HepG2 (cell line): ENCODE measurements around the gene SYNE1. TPM values are rescaled to one million over a fixed set of nuclear protein-coding genes. Genes with fewer than 3 reads are reported as not detected.

Experiments
- BRCA1 ChIP-seq: sonication (generic); formaldehyde crosslinking; IDR thresholded peaks from 2 replicates; pipeline ENCODE4 v1.4.0; 2020; ENCODE audit warnings: missing genetic modification reagents
- CCAR2 ChIP-seq: fragments of 200-400 bp; formaldehyde crosslinking; optimal IDR thresholded peaks from 2 replicates; pipeline ENCODE3; 2018; ENCODE audit warnings: low read depth, mild to moderate bottlenecking, low read length, moderate library complexity
- FIP1L1 ChIP-seq: fragments of 200-400 bp; formaldehyde crosslinking; IDR thresholded peaks from 2 replicates; pipeline ENCODE4 v1.6.1; 2018; ENCODE audit warnings: low read depth, mild to moderate bottlenecking, low read length, moderate library complexity, borderline replicate concordance; ENCODE audit not compliant: insufficient read depth
- GLI4 ChIP-seq: sonication (generic); formaldehyde crosslinking; IDR thresholded peaks from 2 replicates; pipeline ENCODE4 v1.5.1; 2020; ENCODE audit warnings: missing genetic modification reagents, mild to moderate bottlenecking, moderate library complexity, borderline replicate concordance
- MTF1 ChIP-seq: sonication (generic); formaldehyde crosslinking; IDR thresholded peaks from 2 replicates; pipeline ENCODE4 v1.5.0; 2020; ENCODE audit warnings: missing genetic modification reagents
- NR2F6 ChIP-seq, 2 experiments: IDR thresholded peaks; 2 replicates each; pipeline ENCODE4 v1.6.1; 2016; ENCODE audit warnings: antibody characterized with exemption in 1 of 2, mild to moderate bottlenecking in 1 of 2
- REXO4 ChIP-seq: sonication (generic); formaldehyde crosslinking; IDR thresholded peaks from 2 replicates; pipeline ENCODE4 v1.8.0; 2022; ENCODE audit warnings: missing genetic modification reagents, mild to moderate bottlenecking, borderline replicate concordance
- TEAD3 ChIP-seq: optimal IDR thresholded peaks from 2 replicates; pipeline ENCODE3; 2016; ENCODE audit warnings: borderline replicate concordance
- ZBTB42 ChIP-seq: sonication (generic); formaldehyde crosslinking; IDR thresholded peaks from 2 replicates; pipeline ENCODE4 v1.5.0; 2020; ENCODE audit warnings: mild to moderate bottlenecking, missing genetic modification reagents
- ZFX ChIP-seq: sonication (generic); formaldehyde crosslinking; IDR thresholded peaks from 2 replicates; pipeline ENCODE4 v1.4.0; 2020; ENCODE audit warnings: mild to moderate bottlenecking, low read depth, missing genetic modification reagents, moderate library complexity
- ZFY ChIP-seq: sonication (generic); formaldehyde crosslinking; IDR thresholded peaks from 2 replicates; pipeline ENCODE4 v1.4.0; 2020; ENCODE audit warnings: missing genetic modification reagents
- ZNF124 ChIP-seq: sonication (generic); formaldehyde crosslinking; IDR thresholded peaks from 2 replicates; pipeline ENCODE4 v1.4.0; 2020; ENCODE audit warnings: missing genetic modification reagents
- ZNF136 ChIP-seq: sonication (generic); formaldehyde crosslinking; IDR thresholded peaks from 2 replicates; pipeline ENCODE4 v1.8.1; 2022; ENCODE audit warnings: low read depth, mild to moderate bottlenecking, moderate library complexity, missing genetic modification reagents
- ZNF33B ChIP-seq: sonication (generic); formaldehyde crosslinking; IDR thresholded peaks from 2 replicates; pipeline ENCODE4 v1.5.1; 2020; ENCODE audit warnings: mild to moderate bottlenecking, missing genetic modification reagents
- ZNF432 ChIP-seq: sonication (generic); formaldehyde crosslinking; IDR thresholded peaks from 2 replicates; pipeline ENCODE4 v1.5.0; 2020; ENCODE audit warnings: missing genetic modification reagents, mild to moderate bottlenecking, borderline replicate concordance
- ZNF773 ChIP-seq: sonication (generic); formaldehyde crosslinking; IDR thresholded peaks from 2 replicates; pipeline ENCODE4 v1.4.0; 2020; ENCODE audit warnings: missing genetic modification reagents, borderline replicate concordance
- ZNF879 ChIP-seq: sonication (generic); formaldehyde crosslinking; IDR thresholded peaks from 2 replicates; pipeline ENCODE4 v1.8.1; 2023; ENCODE audit warnings: missing genetic modification reagents
- polyA plus RNA-seq, 8 experiments: library from polyadenylated mRNA; depleted of rRNA in 3 of 8; stranded (reverse) in 7 of 8; unstranded in 1 of 8; fragments of >200 nt; fragmentation: Illumina TruSeq in 4 of 8; extraction: Trizol in 4 of 8; gene quantifications; 2 replicates each; pipeline versions ENCODE4 v1.2.1 to v1.2.3, GENCODE V29; 2011 to 2016; ENCODE audit warnings: low read depth in 4 of 8, missing spikeins in 1 of 8, mixed read lengths in 1 of 8; ENCODE audit not compliant: insufficient read depth in 1 of 8
- total RNA-seq, 5 experiments: library from RNA; depleted of rRNA; stranded (reverse); fragments of >200 nt; fragmentation: Illumina TruSeq; extraction: Trizol; gene quantifications; 2 replicates each; pipeline ENCODE4 v1.2.3, GENCODE V29; 2016; ENCODE audit warnings: low read depth in 1 of 5
- TF ChIP-seq, protein P1 (sequence below): sonication (generic); formaldehyde crosslinking; IDR thresholded peaks from 2 replicates; pipeline ENCODE4 v1.5.0; 2020; ENCODE audit warnings: mild to moderate bottlenecking, missing genetic modification reagents, moderate library complexity
- TF ChIP-seq, protein P2 (sequence below): sonication (generic); formaldehyde crosslinking; IDR thresholded peaks from 2 replicates; pipeline ENCODE4 v1.8.1; 2023; ENCODE audit warnings: mild to moderate bottlenecking, inconsistent platforms, moderate library complexity, missing genetic modification reagents, borderline replicate concordance
- TF ChIP-seq, protein P3 (sequence below): sonication (generic); formaldehyde crosslinking; IDR thresholded peaks from 2 replicates; pipeline ENCODE4 v1.4.0; 2020; ENCODE audit warnings: mild to moderate bottlenecking, missing genetic modification reagents
- TF ChIP-seq, protein P4 (sequence below): sonication (generic); IDR thresholded peaks from 2 replicates; pipeline ENCODE4 v1.6.1; 2016; ENCODE audit warnings: low read depth, borderline replicate concordance
- TF ChIP-seq, protein P5 (sequence below): sonication (generic); formaldehyde crosslinking; IDR thresholded peaks from 2 replicates; pipeline ENCODE4 v1.5.1; 2020; ENCODE audit warnings: mild to moderate bottlenecking, missing genetic modification reagents, borderline replicate concordance
- TF ChIP-seq, protein P6 (sequence below): sonication (generic); formaldehyde crosslinking; IDR thresholded peaks from 2 replicates; pipeline ENCODE4 v1.5.0; 2020; ENCODE audit warnings: missing genetic modification reagents

Gene SYNE1
- total and polyA plus RNA-seq, 2 of the 13 experiments (the other 11 are each of a cell fraction or from before 2014, with no cell fraction given), result 5.5 to 15.9 TPM

DNA sequence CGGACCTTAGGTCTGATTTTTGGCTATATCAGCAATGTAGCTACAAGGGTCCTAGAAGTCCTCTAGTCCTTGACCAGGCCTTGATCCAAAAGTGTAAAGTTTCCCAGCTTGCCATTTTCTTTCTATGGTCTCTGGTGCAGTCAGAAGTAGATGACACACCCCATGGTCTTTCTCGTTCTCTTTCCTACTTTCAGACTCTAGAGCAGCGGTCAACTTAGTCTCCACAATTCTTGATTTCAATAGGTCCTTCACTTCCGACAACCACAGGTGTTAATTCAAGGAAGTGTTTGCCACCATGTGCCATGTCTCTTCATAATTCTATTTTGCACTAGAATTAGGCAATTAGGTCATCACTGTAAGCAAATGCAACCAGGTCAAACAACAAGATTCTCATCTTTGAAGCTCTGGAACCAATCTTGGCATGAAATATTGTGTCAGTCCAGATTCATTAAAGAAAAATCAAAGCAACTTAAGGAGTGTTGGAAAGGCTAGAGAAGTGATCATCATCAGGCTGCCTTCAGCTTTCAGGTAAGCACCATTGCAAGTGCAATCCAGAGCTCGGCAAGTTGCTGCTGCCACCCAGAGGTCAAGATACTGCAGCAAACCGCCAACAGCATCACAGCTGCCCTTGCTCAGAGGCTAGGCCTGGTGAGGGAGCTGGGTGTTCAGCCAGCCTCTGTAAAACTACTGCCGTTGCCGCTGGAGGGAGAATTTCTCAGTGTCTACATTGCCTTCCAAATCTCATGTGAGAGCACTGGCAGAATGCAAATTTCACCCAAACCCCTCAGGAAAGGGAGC is 5.6 kb upstream of the SYNE1 start (continued):
- TF ChIP-seq REXO4 (no peak), ZNF33B (CRISPR knock-in tag) (0 out of 2 replicates have a peak, but pooled peaks have one; percentile 38), GLI4 (CRISPR knock-in tag) (no peak), ZFX (CRISPR knock-in tag) (peak; percentile 55; the same call in 1 of the 2 replicates), BRCA1 (CRISPR knock-in tag) (no peak), ZBTB42 (CRISPR knock-in tag) (no peak), ZNF879 (CRISPR knock-in tag) (no peak), ZNF136 (no peak), MTF1 (CRISPR knock-in tag) (no peak), ZNF773 (CRISPR knock-in tag) (no peak), ZNF124 (no peak), ZNF432 (CRISPR knock-in tag) (no peak), CCAR2 (no peak), FIP1L1 (no peak), NR2F6 (IDR thresholded peaks at IDR 0.05) (no peak), NR2F6 (CRISPR knock-in tag; IDR thresholded peaks at IDR 0.05) (0 out of 2 replicates have a peak, but pooled peaks have one; percentile 17), TEAD3 (CRISPR knock-in tag) (peak; percentile 33), ZFY (CRISPR knock-in tag) (0 out of 2 replicates have a peak, but pooled peaks have one; percentile 18)
- TF ChIP-seq, protein P1, sequence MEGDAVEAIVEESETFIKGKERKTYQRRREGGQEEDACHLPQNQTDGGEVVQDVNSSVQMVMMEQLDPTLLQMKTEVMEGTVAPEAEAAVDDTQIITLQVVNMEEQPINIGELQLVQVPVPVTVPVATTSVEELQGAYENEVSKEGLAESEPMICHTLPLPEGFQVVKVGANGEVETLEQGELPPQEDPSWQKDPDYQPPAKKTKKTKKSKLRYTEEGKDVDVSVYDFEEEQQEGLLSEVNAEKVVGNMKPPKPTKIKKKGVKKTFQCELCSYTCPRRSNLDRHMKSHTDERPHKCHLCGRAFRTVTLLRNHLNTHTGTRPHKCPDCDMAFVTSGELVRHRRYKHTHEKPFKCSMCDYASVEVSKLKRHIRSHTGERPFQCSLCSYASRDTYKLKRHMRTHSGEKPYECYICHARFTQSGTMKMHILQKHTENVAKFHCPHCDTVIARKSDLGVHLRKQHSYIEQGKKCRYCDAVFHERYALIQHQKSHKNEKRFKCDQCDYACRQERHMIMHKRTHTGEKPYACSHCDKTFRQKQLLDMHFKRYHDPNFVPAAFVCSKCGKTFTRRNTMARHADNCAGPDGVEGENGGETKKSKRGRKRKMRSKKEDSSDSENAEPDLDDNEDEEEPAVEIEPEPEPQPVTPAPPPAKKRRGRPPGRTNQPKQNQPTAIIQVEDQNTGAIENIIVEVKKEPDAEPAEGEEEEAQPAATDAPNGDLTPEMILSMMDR (CRISPR knock-in tag), result peak; percentile 86
- TF ChIP-seq, protein P2, sequence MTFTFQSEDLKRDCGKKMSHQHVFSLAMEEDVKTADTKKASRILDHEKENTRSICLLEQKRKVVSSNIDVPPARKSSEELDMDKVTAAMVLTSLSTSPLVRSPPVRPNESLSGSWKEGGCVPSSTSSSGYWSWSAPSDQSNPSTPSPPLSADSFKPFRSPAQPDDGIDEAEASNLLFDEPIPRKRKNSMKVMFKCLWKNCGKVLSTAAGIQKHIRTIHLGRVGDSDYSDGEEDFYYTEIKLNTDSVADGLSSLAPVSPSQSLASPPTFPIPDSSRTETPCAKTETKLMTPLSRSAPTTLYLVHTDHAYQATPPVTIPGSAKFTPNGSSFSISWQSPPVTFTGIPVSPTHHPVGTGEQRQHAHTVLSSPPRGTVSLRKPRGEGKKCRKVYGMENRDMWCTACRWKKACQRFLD (CRISPR knock-in tag), result no peak
- TF ChIP-seq, protein P3, sequence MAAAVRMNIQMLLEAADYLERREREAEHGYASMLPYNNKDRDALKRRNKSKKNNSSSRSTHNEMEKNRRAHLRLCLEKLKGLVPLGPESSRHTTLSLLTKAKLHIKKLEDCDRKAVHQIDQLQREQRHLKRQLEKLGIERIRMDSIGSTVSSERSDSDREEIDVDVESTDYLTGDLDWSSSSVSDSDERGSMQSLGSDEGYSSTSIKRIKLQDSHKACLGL, result no peak
- TF ChIP-seq, protein P4, sequence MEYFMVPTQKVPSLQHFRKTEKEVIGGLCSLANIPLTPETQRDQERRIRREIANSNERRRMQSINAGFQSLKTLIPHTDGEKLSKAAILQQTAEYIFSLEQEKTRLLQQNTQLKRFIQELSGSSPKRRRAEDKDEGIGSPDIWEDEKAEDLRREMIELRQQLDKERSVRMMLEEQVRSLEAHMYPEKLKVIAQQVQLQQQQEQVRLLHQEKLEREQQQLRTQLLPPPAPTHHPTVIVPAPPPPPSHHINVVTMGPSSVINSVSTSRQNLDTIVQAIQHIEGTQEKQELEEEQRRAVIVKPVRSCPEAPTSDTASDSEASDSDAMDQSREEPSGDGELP, result 0 out of 2 replicates have a peak, but pooled peaks have one; percentile 22
- TF ChIP-seq, protein P5, sequence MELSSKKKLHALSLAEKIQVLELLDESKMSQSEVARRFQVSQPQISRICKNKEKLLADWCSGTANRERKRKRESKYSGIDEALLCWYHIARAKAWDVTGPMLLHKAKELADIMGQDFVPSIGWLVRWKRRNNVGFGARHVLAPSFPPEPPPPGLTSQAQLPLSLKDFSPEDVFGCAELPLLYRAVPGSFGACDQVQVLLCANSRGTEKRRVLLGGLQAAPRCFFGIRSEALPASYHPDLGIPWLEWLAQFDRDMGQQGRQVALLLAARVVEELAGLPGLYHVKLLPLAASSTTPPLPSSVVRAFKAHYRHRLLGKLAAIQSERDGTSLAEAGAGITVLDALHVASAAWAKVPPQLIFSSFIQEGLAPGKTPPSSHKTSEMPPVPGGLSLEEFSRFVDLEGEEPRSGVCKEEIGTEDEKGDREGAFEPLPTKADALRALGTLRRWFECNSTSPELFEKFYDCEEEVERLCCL, result no peak
- TF ChIP-seq, protein P6, sequence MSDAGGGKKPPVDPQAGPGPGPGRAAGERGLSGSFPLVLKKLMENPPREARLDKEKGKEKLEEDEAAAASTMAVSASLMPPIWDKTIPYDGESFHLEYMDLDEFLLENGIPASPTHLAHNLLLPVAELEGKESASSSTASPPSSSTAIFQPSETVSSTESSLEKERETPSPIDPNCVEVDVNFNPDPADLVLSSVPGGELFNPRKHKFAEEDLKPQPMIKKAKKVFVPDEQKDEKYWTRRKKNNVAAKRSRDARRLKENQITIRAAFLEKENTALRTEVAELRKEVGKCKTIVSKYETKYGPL (CRISPR knock-in tag), result no peak
